ENCODE data around the gene NR5A2. TPM values are rescaled to one million over a fixed set of nuclear protein-coding genes. Genes with fewer than 3 reads are reported as not detected.
A peak's percentile ranks its signal among the peaks of the same experiment; 100 is the strongest.

Gene NR5A2
- total and polyA plus RNA-seq, 10 of the 15 experiments (the other 5 are each of a cell fraction or from before 2014, with no cell fraction given), result 0.02 to 0.60 (median 0.15) TPM; not detected in 1

GRCh38 chr1:200147094-200147493 is 119.6 kb downstream of the NR5A2 start:
- H3K27ac ChIP-seq (ENCODE audit: control insufficient read depth, insufficient read depth), result no peak overlapping the region
- H3K9me3 ChIP-seq (replicated peaks; ENCODE audit: control insufficient read depth, insufficient read depth, low read length), result no peaks in the 10 kb centered on the region
- H3K4me1 ChIP-seq (ENCODE audit: control insufficient read depth, insufficient read depth, low read length), result peaks cover 19% of the 10 kb centered on the region
- ChIA-PET CTCF (interaction anchor here (1.0 to 2.2 kb wide), 3 partner anchors 8 to 128 kb away, joined by 4 to 8 read pairs (median 5); no protein-coding TSS in a partner anchor), SMC1A (ENCODE audit: uncharacterized antibody, unreplicated experiment) (interaction anchor here (0.9 to 1.7 kb wide), 4 partner anchors 16 to 341 kb away, joined by 3 to 9 read pairs (median 4); no protein-coding TSS in a partner anchor), RAD21 (ENCODE audit: unreplicated experiment) (interaction anchor here (1.3 to 2.6 kb wide), 4 partner anchors 11 to 159 kb away, joined by 3 to 10 read pairs (median 4); no protein-coding TSS in a partner anchor), POLR2A (interaction anchor here (1.5 kb wide), 1 partner anchor 32 kb away, joined by 4 read pairs; no protein-coding TSS in a partner anchor)
- intact Hi-C loops (cut with micrococcal nuclease; ENCODE audit: unreplicated experiment) (no loop called here), in situ Hi-C loops (cut with MboI) (no loop called here)
- no peak for ATAC-seq
- H2AFZ ChIP-seq (ENCODE audit: control insufficient read depth, low read depth, low read length), result no peak overlapping the region
- FAIRE-seq, result no peak
- 97% methylated on average over 13 of the region's 13 CpGs for WGBS (ENCODE audit: insufficient coverage, insufficient replicate concordance, low lambda C conversion rate, missing lambda C conversion rate)
- H4K20me1 ChIP-seq (ENCODE audit: control insufficient read depth, insufficient read depth), result no peaks in the 10 kb centered on the region
- H3K79me2 ChIP-seq (ENCODE audit: control insufficient read depth, insufficient read depth, low read length), result no peaks in the 10 kb centered on the region
- no peaks in the 10 kb centered on the region for H3K36me3 ChIP-seq (ENCODE audit: control insufficient read depth in 2 of 2, insufficient read depth in 2 of 2, low read length in 1 of 2)
- no peak overlapping the region for H3K9ac ChIP-seq (ENCODE audit: control insufficient read depth, insufficient read depth, low read length)
- no peak for DNase-seq (ENCODE audit: low read depth, low spot score)
- peak; percentile 44; the same call in 1 of the 2 replicates for TF ChIP-seq DPF2 (IDR thresholded peaks at IDR 0.05)
- TF ChIP-seq HDGF (IDR thresholded peaks at IDR 0.05), result no peak
- H3K4me2 ChIP-seq (ENCODE audit: control insufficient read depth, insufficient read depth), result no peak overlapping the region
- no TSS peak for BruUV-seq (replicated peaks)
- H3K27me3 ChIP-seq (replicated peaks in 1 of 2; ENCODE audit: control insufficient read depth in 2 of 2, insufficient read depth in 2 of 2, low read length in 1 of 2), result no peaks in the 10 kb centered on the region
- H3K4me3 ChIP-seq, result no peak overlapping the region

GRCh38 chr1:200147742-200148141 is 120.2 kb downstream of the NR5A2 start:
- WGBS (ENCODE audit: insufficient coverage, insufficient replicate concordance, low lambda C conversion rate, missing lambda C conversion rate), result 98% methylated on average over 27 of the region's 40 CpGs
- TF ChIP-seq SREBF2 (IDR thresholded peaks at IDR 0.05; ENCODE audit: low read length), result no peak
- no peak for TF ChIP-seq NRF1 (conservative IDR thresholded peaks at IDR 0.05; ENCODE audit: low read depth, low read length)
- no peak for TF ChIP-seq RAD21 (IDR thresholded peaks at IDR 0.05; ENCODE audit: insufficient read depth, low read depth, low read length)
- no peak for TF ChIP-seq CREB1 (IDR thresholded peaks at IDR 0.05; ENCODE audit: low read depth)
- no peak for TF ChIP-seq ATF7 (IDR thresholded peaks at IDR 0.05; ENCODE audit: low read depth)
- TF ChIP-seq RB1 (IDR thresholded peaks at IDR 0.05; ENCODE audit: borderline replicate concordance), result no peak
- H3K27me3 ChIP-seq (replicated peaks in 1 of 2; ENCODE audit: control insufficient read depth in 2 of 2, insufficient read depth in 2 of 2, low read length in 1 of 2), result no peaks in the 10 kb centered on the region
- DNase-seq (ENCODE audit: low read depth, low spot score) (no peak), ATAC-seq (no peak), FAIRE-seq (no peak)
- ChIA-PET POLR2A (no interaction called here), CTCF (interaction anchor here (1.2 to 1.8 kb wide), 2 partner anchors 8 to 13 kb away, joined by 4 to 5 read pairs; no protein-coding TSS in a partner anchor), SMC1A (ENCODE audit: uncharacterized antibody, unreplicated experiment) (no interaction called here), RAD21 (ENCODE audit: unreplicated experiment) (interaction anchor here (2.6 kb wide), 1 partner anchor 158 kb away, joined by 10 read pairs; no protein-coding TSS in a partner anchor)
- H4K20me1 ChIP-seq (ENCODE audit: control insufficient read depth, insufficient read depth), result no peaks in the 10 kb centered on the region
- H3K4me1 ChIP-seq (ENCODE audit: control insufficient read depth, insufficient read depth, low read length), result peaks cover 25% of the 10 kb centered on the region
- no peaks in the 10 kb centered on the region for H3K9me3 ChIP-seq (replicated peaks; ENCODE audit: control insufficient read depth, insufficient read depth, low read length)
- H3K27ac ChIP-seq (ENCODE audit: control insufficient read depth, insufficient read depth), result no peak overlapping the region
- no peak overlapping the region for H3K9ac ChIP-seq (ENCODE audit: control insufficient read depth, insufficient read depth, low read length)
- H3K4me2 ChIP-seq (ENCODE audit: control insufficient read depth, insufficient read depth), result no peak overlapping the region
- no peaks in the 10 kb centered on the region for H3K79me2 ChIP-seq (ENCODE audit: control insufficient read depth, insufficient read depth, low read length)
- in situ Hi-C loops (cut with MboI) (no loop called here), intact Hi-C loops (cut with micrococcal nuclease; ENCODE audit: unreplicated experiment) (no loop called here)
- H3K4me3 ChIP-seq, result no peak overlapping the region
- no TSS peak for BruUV-seq (replicated peaks)
- no peaks in the 10 kb centered on the region for H3K36me3 ChIP-seq (ENCODE audit: control insufficient read depth in 2 of 2, insufficient read depth in 2 of 2, low read length in 1 of 2)
- no peak overlapping the region for H2AFZ ChIP-seq (ENCODE audit: control insufficient read depth, low read depth, low read length)

Measured in GM12878 (cell line).